Body of pancreas (tissue), 4 donors: ENCODE measurements around the gene SIPA1L3. TPM values are rescaled to one million over a fixed set of nuclear protein-coding genes. Genes with fewer than 3 reads are reported as not detected.
A peak's percentile ranks its signal among the peaks of the same experiment; 100 is the strongest.
"Not testable (repeated sequence)": the region's sequence is repeated elsewhere in the genome, so short reads cannot be mapped to it uniquely, and the experiment has no call there.

Source experiments
- ATAC-seq: fragments of 150-250 bp; one replicate; pipeline ENCODE4 v1.9.1; 2016
- DNase-seq, 4 donors: peaks; one replicate each; pipeline ENCODE4 v3.0.0-alpha.2; 2019
- H3K27ac ChIP-seq, 4 donors: fragments of 200-600 bp; sonication (generic); 1 replicate in 3 of 4; 2 replicates in 1 of 4; pipeline versions ENCODE4 v1.5.1 to v1.6.1; 2016 to 2019; ENCODE audit warnings: mild to moderate bottlenecking in 1 of 4, mixed read lengths in 1 of 4, moderate library complexity in 1 of 4
- H3K27me3 ChIP-seq, 2 donors: fragments of 200-600 bp; sonication (generic); one replicate each; pipeline ENCODE4 v1.6.0; 2016; ENCODE audit warnings: mild to moderate bottlenecking in 1 of 2
- H3K36me3 ChIP-seq, 2 donors: fragments of 200-600 bp; sonication (generic); replicated peaks in 1 of 2; 2 replicates each; pipeline ENCODE4 v1.5.1; 2016; ENCODE audit warnings: low read depth in 2 of 2; ENCODE audit not compliant: insufficient read depth in 1 of 2
- H3K4me1 ChIP-seq: fragments of 200-600 bp; sonication (generic); one replicate; pipeline ENCODE4 v1.6.0; 2016
- H3K4me3 ChIP-seq, 2 donors: fragments of 200-600 bp; sonication (generic); 1 replicate in 1 of 2; 2 replicates in 1 of 2; pipeline ENCODE4 v1.5.1; 2016 to 2019
- H3K9me3 ChIP-seq, 3 donors: fragments of 200-600 bp; sonication (generic); 1 replicate in 2 of 3; 2 replicates in 1 of 3; pipeline ENCODE4 v1.5.1; 2016
- POLR2A ChIP-seq, 3 donors: fragments of 450-650 bp; IDR thresholded peaks; one replicate each; pipeline ENCODE4 v1.6.1; 2016; ENCODE audit warnings: antibody characterized with exemption in 3 of 3, mild to moderate bottlenecking in 2 of 3
- WGBS, 2 donors: methylation state at CpG; one replicate each; pipeline ENCODE4 v1.1.5; 2017; 5-methylcytosine and 5-hydroxymethylcytosine counted together
- intact Hi-C: fragments of 100-400 bp; cut with DNase I; formaldehyde crosslinking; loops from one replicate; pipeline ENCODE4 v1.15.1; 2023
- total RNA-seq, 2 donors: library from RNA; depleted of rRNA; stranded (reverse); fragments of >200 nt; gene quantifications; one replicate each; pipeline ENCODE4 v1.1.0, GENCODE V29; 2016
- TF ChIP-seq, protein P1 (sequence below), 7 experiments: fragments of 450-650 bp in 4 of 7; fragments of 200-600 bp in 3 of 7; sonication (generic) in 3 of 7; IDR thresholded peaks; one replicate each; pipeline ENCODE4 v1.5.1; 2016 to 2019; ENCODE audit warnings: antibody characterized with exemption in 7 of 7

Gene SIPA1L3
- total RNA-seq, 2 donors from 2014 or later, result 41.5 to 62.0 TPM

DNA sequence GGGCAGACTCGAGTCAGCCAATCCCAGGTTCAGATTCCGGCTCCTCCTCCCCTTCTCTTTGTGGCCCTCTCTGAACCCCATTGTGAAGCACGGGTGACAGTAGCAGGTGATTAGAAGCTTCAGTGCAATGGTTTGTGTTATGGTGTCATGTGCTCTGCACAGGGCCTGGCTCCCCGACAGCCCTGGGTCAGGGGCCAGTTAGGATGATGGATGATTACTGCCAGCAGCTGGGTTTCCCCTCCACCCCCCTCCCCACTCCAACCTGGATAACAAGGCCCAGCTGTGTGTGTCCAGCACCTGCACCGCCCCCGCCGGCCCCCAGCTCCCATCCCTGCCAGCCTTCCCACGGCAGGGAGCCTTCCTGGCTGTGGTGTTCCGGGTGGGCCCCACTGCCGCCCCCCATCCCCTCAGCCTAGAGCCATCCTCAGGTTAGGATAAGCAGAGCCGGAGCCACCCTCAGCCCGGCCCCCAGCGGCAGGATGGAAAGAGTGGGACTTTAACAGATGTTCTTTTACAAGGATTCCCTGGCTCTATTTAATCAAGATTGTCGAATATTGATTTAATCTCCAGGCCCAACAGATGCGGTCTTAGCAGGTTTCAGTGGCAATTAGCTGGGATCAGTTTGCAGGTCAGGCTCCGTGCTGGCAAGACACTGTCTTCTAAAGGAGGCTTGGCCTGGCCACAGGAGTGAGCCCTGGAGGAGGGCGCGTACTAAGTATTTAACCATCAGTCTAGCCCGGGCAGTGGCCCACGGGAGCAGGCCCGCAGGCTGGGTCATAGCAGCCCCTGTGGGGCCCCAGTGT is 156.2 kb downstream of the SIPA1L3 start:
- ATAC-seq, result peak; percentile 62
- intact Hi-C loops, result no loop called here

DNA sequence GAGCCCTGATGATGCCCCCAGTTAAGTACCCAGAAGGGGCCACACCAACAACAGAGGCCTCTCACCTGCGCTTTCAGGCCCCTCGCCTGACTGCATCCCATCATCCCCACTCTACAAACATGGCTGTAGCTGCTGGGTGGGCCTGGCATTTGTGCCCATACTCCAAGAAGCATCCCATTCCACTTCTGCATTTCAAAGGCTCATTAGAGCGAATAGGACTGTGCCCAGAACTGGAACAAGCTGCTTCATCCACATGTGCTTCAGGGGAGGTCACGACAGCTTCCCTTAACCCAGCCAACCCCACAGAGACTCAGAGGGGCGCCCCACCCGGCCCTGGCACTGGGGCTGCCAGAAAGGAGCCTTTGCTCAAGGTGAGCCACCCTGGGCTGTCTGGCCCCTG is 156.9 kb downstream of the SIPA1L3 start:
- Histone ChIP-seq H3K4me3 (no peak overlapping the region), H3K27me3 (no peaks in the 10 kb centered on the region), H3K4me1 (peaks cover 13% of the 10 kb centered on the region), H3K36me3 (no peaks in the 10 kb centered on the region), H3K9me3 (no peaks in the 10 kb centered on the region), H3K27ac (peak overlapping the region in 2 of 4 donors; percentile 14 to 55)
- intact Hi-C loops, result no loop called here
- 77 to 82% methylated on average over 2 to 6 of the region's 6 CpGs for WGBS, 2 donors
- ATAC-seq (no peak), DNase-seq (no peak)
- no peak for TF ChIP-seq POLR2A (IDR thresholded peaks at IDR 0.05)
- TF ChIP-seq, protein P1, sequence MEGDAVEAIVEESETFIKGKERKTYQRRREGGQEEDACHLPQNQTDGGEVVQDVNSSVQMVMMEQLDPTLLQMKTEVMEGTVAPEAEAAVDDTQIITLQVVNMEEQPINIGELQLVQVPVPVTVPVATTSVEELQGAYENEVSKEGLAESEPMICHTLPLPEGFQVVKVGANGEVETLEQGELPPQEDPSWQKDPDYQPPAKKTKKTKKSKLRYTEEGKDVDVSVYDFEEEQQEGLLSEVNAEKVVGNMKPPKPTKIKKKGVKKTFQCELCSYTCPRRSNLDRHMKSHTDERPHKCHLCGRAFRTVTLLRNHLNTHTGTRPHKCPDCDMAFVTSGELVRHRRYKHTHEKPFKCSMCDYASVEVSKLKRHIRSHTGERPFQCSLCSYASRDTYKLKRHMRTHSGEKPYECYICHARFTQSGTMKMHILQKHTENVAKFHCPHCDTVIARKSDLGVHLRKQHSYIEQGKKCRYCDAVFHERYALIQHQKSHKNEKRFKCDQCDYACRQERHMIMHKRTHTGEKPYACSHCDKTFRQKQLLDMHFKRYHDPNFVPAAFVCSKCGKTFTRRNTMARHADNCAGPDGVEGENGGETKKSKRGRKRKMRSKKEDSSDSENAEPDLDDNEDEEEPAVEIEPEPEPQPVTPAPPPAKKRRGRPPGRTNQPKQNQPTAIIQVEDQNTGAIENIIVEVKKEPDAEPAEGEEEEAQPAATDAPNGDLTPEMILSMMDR (IDR thresholded peaks at IDR 0.05), result no peak

More for the DNA sequence above, 156.2 kb downstream of the SIPA1L3 start:
- peak overlapping the region in 2 of 4 donors; percentile 14 to 55 for H3K27ac ChIP-seq
- H3K4me3 ChIP-seq, result no peak overlapping the region
- H3K9me3 ChIP-seq, result no peaks in the 10 kb centered on the region
- H3K4me1 ChIP-seq, result peaks cover 19% of the 10 kb centered on the region
- TF ChIP-seq POLR2A (IDR thresholded peaks at IDR 0.05), result no peak
- TF ChIP-seq, protein P1 (IDR thresholded peaks at IDR 0.05), result no peak
- WGBS, 2 donors, result 45 to 55% methylated on average over 4 to 21 of the region's 21 CpGs
- DNase-seq, result peak in 3 of 4 donors; percentile 34 to 49 (median 43)
- no peaks in the 10 kb centered on the region for H3K27me3 ChIP-seq
- H3K36me3 ChIP-seq, result no peaks in the 10 kb centered on the region

DNA sequence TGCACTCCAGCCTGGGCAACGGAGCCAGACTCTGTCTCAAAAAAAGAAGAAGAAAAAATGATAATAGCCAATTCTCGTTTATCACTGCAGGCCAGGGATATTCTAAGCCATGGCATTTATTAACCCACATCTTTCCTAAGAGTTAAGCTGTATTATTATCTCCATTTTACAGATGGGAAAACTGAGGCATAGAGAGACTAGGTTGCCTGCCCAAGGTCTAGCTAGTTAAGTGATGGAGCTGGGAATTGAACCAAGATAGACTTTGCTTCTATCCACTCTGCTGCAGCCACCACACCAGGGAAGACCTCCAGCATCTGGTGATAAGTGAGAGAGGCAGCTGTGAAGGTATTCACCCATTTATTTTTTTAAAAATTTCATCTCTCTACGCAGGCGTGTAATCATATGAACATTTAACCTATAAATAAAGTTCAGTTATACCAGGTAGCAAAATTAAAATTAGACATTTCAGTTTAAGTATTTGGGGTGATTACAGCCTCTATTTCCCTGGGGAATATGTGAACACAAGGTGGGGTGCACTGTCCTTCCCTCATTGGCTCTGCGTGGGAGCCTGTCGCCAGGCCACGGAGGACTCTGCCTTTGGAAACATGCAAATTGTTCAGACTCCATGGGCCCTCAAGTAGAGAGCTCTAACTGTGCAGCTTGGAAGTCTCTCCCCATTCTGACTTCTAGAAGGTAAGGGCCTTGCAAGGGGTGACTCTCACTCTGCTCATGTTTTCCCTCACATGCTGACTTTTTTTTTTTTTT is 157.8 kb downstream of the SIPA1L3 start:
- intact Hi-C loops, result no loop called here
- Histone ChIP-seq H3K4me3 (no peak overlapping the region), H3K4me1 (peaks cover 13% of the 10 kb centered on the region), H3K9me3 (no peaks in the 10 kb centered on the region), H3K27ac (no peak overlapping the region), H3K27me3 (no peaks in the 10 kb centered on the region), H3K36me3 (no peaks in the 10 kb centered on the region)
- WGBS, 2 donors, result 91 to 93% methylated on average over 7 of the region's 7 CpGs
- DNase-seq (no peak), ATAC-seq (no peak)
- TF ChIP-seq, protein P1 (IDR thresholded peaks at IDR 0.05), result no peak
- no peak for TF ChIP-seq POLR2A (IDR thresholded peaks at IDR 0.05)

DNA sequence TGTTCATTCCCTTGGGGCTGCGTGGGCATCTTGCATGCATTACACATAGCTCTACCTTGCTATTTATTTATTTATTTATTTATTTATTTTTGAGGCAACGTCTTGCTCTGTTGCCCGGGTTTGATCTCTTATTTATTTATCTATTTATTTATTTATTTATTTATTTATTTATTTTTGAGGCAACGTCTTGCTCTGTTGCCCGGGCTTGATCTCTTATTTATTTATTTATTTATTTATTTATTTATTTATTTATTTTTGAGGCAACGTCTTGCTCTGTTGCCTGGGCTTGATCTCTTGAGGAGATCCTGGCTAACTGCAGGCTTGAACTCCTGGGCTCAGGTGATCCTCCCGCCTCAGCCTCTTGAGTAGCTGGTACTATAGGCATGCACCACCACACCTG is 158.8 kb downstream of the SIPA1L3 start:
- WGBS, 2 donors, result 94 to 96% methylated on average over 7 of the region's 7 CpGs
- H3K4me3 ChIP-seq, intact Hi-C loops, H3K36me3 ChIP-seq, DNase-seq, H3K27ac ChIP-seq, H3K27me3 ChIP-seq, H3K9me3 ChIP-seq, ATAC-seq: not testable (repeated sequence)
- peaks cover 13% of the 10 kb centered on the region for H3K4me1 ChIP-seq

DNA sequence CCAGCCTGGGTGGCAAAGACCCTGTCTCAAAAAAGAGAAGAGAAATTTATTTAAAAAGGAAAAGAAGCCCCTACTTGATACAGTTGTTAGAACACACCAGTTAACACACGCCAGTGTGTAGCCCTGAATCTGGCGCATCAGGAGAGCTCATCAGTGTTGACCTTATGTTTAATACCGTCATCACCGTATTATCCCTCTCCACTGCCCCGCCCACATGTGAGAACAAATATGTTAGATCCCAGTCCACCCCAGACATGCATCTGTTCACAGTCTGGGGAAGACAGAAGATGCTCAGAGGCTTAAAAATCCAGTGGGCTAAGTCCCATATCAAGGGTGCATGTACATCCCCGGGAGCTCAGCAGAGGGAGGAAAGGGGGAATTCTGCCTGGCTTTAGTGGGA is 161.8 kb downstream of the SIPA1L3 start:
- ATAC-seq (no peak), DNase-seq (no peak)
- no peak overlapping the region for H3K4me3 ChIP-seq
- no peaks in the 10 kb centered on the region for H3K9me3 ChIP-seq
- 92 to 94% methylated on average over 6 of the region's 6 CpGs for WGBS, 2 donors
- TF ChIP-seq, protein P1 (IDR thresholded peaks at IDR 0.05), result no peak
- TF ChIP-seq POLR2A (IDR thresholded peaks at IDR 0.05), result no peak
- H3K4me1 ChIP-seq, result peaks cover under 1% of the 10 kb centered on the region
- no peaks in the 10 kb centered on the region for H3K36me3 ChIP-seq
- no peak overlapping the region for H3K27ac ChIP-seq
- H3K27me3 ChIP-seq, result no peaks in the 10 kb centered on the region
- intact Hi-C loops, result no loop called here
